Caco-2 (cell line): ENCODE measurements around the gene TMEM218. TPM values are rescaled to one million over a fixed set of nuclear protein-coding genes. Genes with fewer than 3 reads are reported as not detected.

Experiments used
- BruUV-seq: library from RNA; stranded (reverse); fragments of 400-500 nt; replicated peaks from 2 replicates; lab custom pipeline; 2021; lab: Mats Ljungman, UMichigan
- CTCF ChIA-PET: fragments of 300-600 bp; sonication (Branson Sonifier 250); formaldehyde crosslinking; loops from one replicate; lab custom pipeline; 2022; ENCODE audit warnings: antibody characterized with exemption; lab: Charles Lee
- POLR2A ChIA-PET: fragments of 300-600 bp; sonication (Branson Sonifier 250); formaldehyde crosslinking; loops from one replicate; lab custom pipeline; 2022; ENCODE audit warnings: antibody characterized with exemption; lab: Charles Lee
- DNase-seq, 2 experiments: peaks; one replicate each; pipeline versions ENCODE4 v3.0.0 to v3.0.0-alpha.2; 2020 to 2022
- H3K27me3 ChIP-seq: replicated peaks from 2 replicates; pipeline ENCODE4 v1.6.0; 2011; ENCODE audit warnings: low read length; ENCODE audit not compliant: control insufficient read depth, insufficient read depth
- H3K36me3 ChIP-seq: 2 replicates; pipeline ENCODE4 v1.5.1; 2011; ENCODE audit warnings: low read length; ENCODE audit not compliant: control insufficient read depth, insufficient read depth
- H3K4me1 ChIP-seq: fragments of 250-450 bp; sonication (Bioruptor Pico); 2 replicates; pipeline ENCODE4 v1.5.1; 2020; ENCODE audit warnings: mild to moderate bottlenecking
- H3K4me3 ChIP-seq: 2 replicates; pipeline ENCODE4 v1.5.1; 2011; ENCODE audit warnings: low read depth, mild to moderate bottlenecking, control low read depth, low read length
- H3K9me3 ChIP-seq: fragments of 250-450 bp; sonication (Bioruptor Pico); 2 replicates; pipeline ENCODE4 v1.5.1; 2020; ENCODE audit warnings: mild to moderate bottlenecking, moderate library complexity
- H3K27ac Mint-ChIP-seq: one replicate; pipeline ENCODE4 v1.8.0; 2022; ENCODE audit warnings: mixed read lengths; ENCODE audit not compliant: unreplicated experiment
- H3K27me3 Mint-ChIP-seq: one replicate; pipeline ENCODE4 v1.8.0; 2022; ENCODE audit warnings: mixed read lengths; ENCODE audit not compliant: insufficient read depth, unreplicated experiment
- H3K36me3 Mint-ChIP-seq: one replicate; pipeline ENCODE4 v1.8.0; 2022; ENCODE audit warnings: mild to moderate bottlenecking, mixed read lengths; ENCODE audit not compliant: insufficient read depth, unreplicated experiment
- H3K4me1 Mint-ChIP-seq: one replicate; pipeline ENCODE4 v1.8.0; 2022; ENCODE audit warnings: low read depth, mixed read lengths; ENCODE audit not compliant: unreplicated experiment
- H3K4me3 Mint-ChIP-seq: one replicate; pipeline ENCODE4 v1.8.0; 2022; ENCODE audit warnings: mild to moderate bottlenecking, moderate library complexity, mixed read lengths; ENCODE audit not compliant: unreplicated experiment
- H3K9me3 Mint-ChIP-seq: one replicate; pipeline ENCODE4 v1.8.0; 2022; ENCODE audit warnings: mixed read lengths; ENCODE audit not compliant: unreplicated experiment
- CTCF ChIP-seq, 2 experiments: fragments of 200-600 bp in 1 of 2; IDR thresholded peaks; 1 replicate in 1 of 2; 2 replicates in 1 of 2; pipeline versions ENCODE4 v1.5.1 to v1.8.0; 2011 to 2022; ENCODE audit warnings: antibody characterized with exemption in 1 of 2, control low read depth in 1 of 2, inconsistent platforms in 1 of 2, low read depth in 1 of 2, low read length in 1 of 2, mild to moderate bottlenecking in 1 of 2, moderate library complexity in 1 of 2; ENCODE audit not compliant: insufficient read depth in 1 of 2, severe bottlenecking in 1 of 2, unreplicated experiment in 1 of 2
- intact Hi-C: fragments of 100-400 bp; cut with micrococcal nuclease; formaldehyde crosslinking; loops from one replicate; pipeline ENCODE4 v1.10.0; 2022; ENCODE audit not compliant: unreplicated experiment
- total RNA-seq: library from RNA; stranded (reverse); gene quantifications from 2 replicates; pipeline ENCODE4 v1.2.3, GENCODE V29; 2022

Gene TMEM218
- total RNA-seq, 1 experiment from 2014 or later: 20.3 TPM

- intact Hi-C loops: no loop called here
- peaks cover 18% of the 10 kb centered on the region for H3K27me3 Mint-ChIP-seq
- TF ChIP-seq CTCF (IDR thresholded peaks at IDR 0.05; ENCODE audit: insufficient read depth in 1 of 2, low read depth in 1 of 2, low read length in 1 of 2, severe bottlenecking in 1 of 2, unreplicated experiment in 1 of 2): no peak
- H3K4me3 Mint-ChIP-seq: no peak overlapping the region
- H3K4me3 ChIP-seq: no peak overlapping the region
- H3K4me1 ChIP-seq: peaks cover under 1% of the 10 kb centered on the region; the same call in 1 of the 2 replicates
- no peaks in the 10 kb centered on the region for H3K9me3 Mint-ChIP-seq
- H3K27me3 ChIP-seq: peaks cover 3% of the 10 kb centered on the region
- DNase-seq: no peak
- no peak overlapping the region for H3K27ac Mint-ChIP-seq
- ChIA-PET CTCF (no interaction called here), POLR2A (no interaction called here)
- no peaks in the 10 kb centered on the region for H3K4me1 Mint-ChIP-seq
- H3K36me3 ChIP-seq: no peaks in the 10 kb centered on the region
- no peaks in the 10 kb centered on the region for H3K9me3 ChIP-seq
- BruUV-seq: no TSS peak
- no peaks in the 10 kb centered on the region for H3K36me3 Mint-ChIP-seq
Observed at GRCh38 chr11:125129316-125129993, 18.0 kb upstream of the TMEM218 start.

GRCh38 chr11:125128450-125128849 is 17.0 kb upstream of the TMEM218 start:
- Histone ChIP-seq H3K27me3 (peaks cover 1% of the 10 kb centered on the region), H3K36me3 (no peaks in the 10 kb centered on the region), H3K9me3 (no peaks in the 10 kb centered on the region), H3K4me1 (peaks cover 11% of the 10 kb centered on the region), H3K4me3 (no peak overlapping the region)
- intact Hi-C loops: no loop called here
- TF ChIP-seq CTCF (IDR thresholded peaks at IDR 0.05; ENCODE audit: insufficient read depth in 1 of 2, low read depth in 1 of 2, low read length in 1 of 2, severe bottlenecking in 1 of 2, unreplicated experiment in 1 of 2): no peak
- Mint-ChIP-seq H3K9me3 (peaks cover 8% of the 10 kb centered on the region), H3K4me1 (peaks cover 6% of the 10 kb centered on the region), H3K4me3 (no peak overlapping the region), H3K27ac (no peak overlapping the region), H3K36me3 (no peaks in the 10 kb centered on the region), H3K27me3 (peaks cover 18% of the 10 kb centered on the region)
- no TSS peak for BruUV-seq
- no peak for DNase-seq
- ChIA-PET POLR2A (no interaction called here), CTCF (no interaction called here)

- H3K4me3 Mint-ChIP-seq: no peak overlapping the region
- Histone ChIP-seq H3K36me3 (no peaks in the 10 kb centered on the region), H3K27me3 (no peaks in the 10 kb centered on the region), H3K9me3 (no peaks in the 10 kb centered on the region), H3K4me3 (no peak overlapping the region), H3K4me1 (peaks cover 28% of the 10 kb centered on the region)
- TF ChIP-seq CTCF (IDR thresholded peaks at IDR 0.05; ENCODE audit: insufficient read depth in 1 of 2, low read depth in 1 of 2, low read length in 1 of 2, severe bottlenecking in 1 of 2, unreplicated experiment in 1 of 2): no peak
- H3K27ac Mint-ChIP-seq: no peak overlapping the region
- BruUV-seq: no TSS peak
- intact Hi-C loops: loop anchor here (1.0 to 5.0 kb wide), 4 partner anchors 13 to 162 kb away; partner anchors contain the start of gene TMEM218
- H3K36me3 Mint-ChIP-seq: peaks cover 6% of the 10 kb centered on the region
- H3K9me3 Mint-ChIP-seq: peaks cover 25% of the 10 kb centered on the region
- POLR2A ChIA-PET: interaction anchor here (1.0 to 1.8 kb wide), 2 partner anchors 13 to 17 kb away, joined by 3 to 16 read pairs; partner anchors contain the start of gene TMEM218
- H3K4me1 Mint-ChIP-seq: peaks cover 32% of the 10 kb centered on the region
- CTCF ChIA-PET: interaction anchor here (0.6 to 2.4 kb wide), 11 partner anchors 13 to 222 kb away, joined by 3 to 66 read pairs (median 8); partner anchors contain the start of genes PKNOX2, SLC37A2 and TMEM218
- no peak for DNase-seq
- H3K27me3 Mint-ChIP-seq: peaks cover 7% of the 10 kb centered on the region
Observed at GRCh38 chr11:125124618-125124992, 13.2 kb upstream of the TMEM218 start.
